ENCODE measurements around the gene AKR1B15.

Gene AKR1B15

DNA sequence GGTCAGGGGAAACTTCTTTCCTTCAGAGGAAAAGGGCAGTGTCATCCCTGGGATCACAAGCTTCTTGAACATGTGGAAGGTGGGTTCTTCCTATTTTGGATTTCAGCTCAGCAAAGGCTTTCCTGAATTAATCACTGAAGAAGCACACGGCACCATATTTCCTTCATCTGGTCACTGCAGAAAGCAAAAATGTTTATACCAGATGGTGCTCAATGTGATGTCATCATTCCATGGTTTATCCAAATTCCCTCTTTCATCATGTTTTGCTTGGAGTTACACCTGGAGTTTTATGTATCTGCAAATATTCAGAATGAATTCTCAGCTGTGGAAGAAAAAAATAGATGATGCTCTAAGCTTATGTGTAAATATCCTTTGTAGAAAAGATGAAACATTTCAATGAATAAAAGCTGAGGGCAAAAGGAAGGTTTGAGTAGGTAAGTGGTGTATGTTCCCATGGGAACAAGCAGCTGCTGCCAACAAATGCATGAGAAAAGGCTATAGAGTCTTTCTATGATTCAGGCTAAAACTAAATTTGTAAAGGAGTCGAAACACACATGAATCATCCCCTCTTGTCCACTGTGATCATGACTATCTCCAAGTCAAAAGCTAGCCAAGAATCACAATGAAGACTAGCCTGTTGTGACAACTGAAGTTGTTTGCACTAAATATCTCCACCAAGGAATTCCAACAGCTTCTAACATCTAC is 70.9 kb downstream of the AKR1B15 start:
- no peak for DNase-seq

DNA sequence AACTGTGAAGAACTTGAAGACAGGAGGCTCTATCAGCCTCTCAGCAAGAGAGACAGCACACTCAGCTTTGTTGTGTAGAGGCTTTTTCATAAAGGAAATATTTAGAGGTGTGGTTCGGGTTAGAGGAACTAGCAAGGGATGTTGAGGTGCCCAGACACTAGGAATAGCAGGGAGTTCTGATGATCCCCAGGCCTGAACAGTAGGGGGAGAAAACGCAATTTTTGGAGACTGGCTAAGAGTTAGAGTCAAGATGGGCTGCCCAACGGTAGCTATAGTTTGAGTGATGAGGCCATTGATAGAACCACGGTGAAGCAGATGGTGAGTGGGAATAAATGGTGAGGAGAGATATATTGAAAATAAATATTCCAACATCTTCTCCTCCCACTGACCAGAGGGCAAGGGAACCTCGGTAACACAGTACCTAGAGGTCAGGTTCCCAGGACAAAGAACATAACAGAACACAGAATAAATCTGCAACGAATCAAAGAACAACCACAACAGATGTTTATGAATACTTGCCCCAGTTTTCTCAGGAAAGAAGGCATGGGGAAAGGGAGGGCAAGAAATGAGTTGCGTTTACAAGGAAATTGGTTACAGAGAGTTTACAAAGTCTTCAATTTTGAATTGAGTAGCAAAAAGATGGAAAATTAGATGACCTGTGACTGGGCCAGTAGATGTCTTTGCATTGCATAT is 73.5 kb downstream of the AKR1B15 start:
- DNase-seq: no peak

DNA sequence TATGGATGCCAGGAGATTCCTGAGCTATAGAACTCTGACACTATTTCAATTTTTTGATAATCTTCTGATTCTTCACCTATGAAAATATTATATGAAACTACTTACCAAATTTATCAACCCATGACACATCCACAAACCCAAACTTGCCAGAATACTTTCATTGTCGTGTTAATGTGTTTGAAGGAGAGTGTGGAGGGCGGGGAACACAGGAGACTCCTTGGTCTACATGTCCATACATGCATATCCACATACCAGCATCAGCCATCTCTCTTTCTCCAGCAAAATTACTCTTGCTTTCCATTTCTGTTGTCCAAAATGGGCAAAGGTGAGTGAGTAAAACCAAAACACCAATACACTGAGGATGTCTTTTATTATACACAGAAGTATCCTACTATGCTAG is 74.3 kb downstream of the AKR1B15 start:
- no peak for DNase-seq

DNA sequence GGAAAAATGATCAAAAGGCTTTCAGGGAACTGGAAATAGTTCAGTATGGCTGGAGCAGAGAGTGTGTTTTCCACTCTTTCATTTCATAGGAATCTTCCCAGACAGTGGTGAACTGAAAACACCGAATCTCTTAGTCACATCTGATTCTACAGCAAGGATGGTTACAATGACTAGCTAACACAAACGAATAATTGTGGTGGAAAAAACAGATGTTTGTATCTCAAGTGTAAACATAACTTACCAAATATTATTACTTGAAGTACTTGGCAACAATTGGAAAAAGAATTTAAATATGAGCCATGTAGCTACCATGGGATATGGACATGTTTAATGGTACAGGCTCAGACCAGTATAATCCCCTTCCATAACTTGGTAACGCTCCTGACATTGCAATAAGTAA is 76.6 kb downstream of the AKR1B15 start:
- no peak for DNase-seq

DNA sequence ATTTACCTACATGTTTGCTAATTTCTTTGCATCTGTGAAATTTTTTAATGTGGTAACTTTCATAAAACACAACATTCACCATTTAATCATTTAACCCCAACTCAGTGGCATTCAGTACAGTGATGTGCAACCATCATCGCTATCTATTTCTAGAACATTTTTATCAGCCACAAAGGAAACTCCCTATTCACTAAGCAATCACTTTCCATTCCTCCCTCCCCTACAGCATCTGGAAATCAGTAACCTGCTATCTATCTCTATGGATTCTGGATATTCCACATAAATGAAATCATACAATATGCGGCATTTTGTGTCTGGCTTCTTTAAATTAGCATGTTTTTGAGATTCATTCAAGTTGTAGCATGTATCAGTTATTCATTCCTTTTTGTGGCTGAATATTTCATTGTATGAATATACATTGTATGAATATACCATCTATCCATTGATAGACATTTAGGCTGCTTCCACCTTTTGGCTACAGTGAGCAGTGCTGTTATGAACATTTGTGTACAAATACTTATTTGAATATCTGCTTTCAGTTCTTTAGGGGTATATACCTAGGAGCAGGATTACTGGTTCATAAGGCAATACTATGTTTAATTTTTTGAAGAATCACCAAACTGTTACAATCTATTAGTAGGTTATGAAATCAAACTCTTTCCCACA is 78.3 kb downstream of the AKR1B15 start:
- no peak for DNase-seq

- DNase-seq: no peak
These were observed 78.9 kb downstream of the AKR1B15 start for GRCh38 chr7:134627775-134628153.

DNA sequence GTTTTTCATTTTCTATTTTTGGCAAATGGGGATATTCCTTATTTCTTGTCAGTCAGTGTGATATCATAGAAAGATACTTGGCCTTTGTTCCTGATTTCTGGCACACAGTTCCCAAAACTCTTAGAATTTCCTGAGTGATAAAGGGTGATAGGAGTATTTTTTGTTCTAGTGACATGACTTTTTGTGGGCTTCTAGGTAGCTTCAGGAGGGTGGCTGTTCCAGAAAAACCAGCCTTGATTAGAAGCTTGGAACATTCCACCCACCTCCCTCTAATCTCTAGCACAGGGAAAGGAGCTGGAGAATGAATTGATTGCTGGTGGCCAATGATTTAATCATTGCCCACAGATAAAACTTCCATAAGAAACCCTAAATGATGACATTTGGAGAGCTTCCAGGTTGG is 80.5 kb downstream of the AKR1B15 start:
- DNase-seq: no peak

Measured in CD4-positive, alpha-beta T cell treated with Interleukin-1 beta for 1 hour (primary cell).